HEK293 (cell line): Measurements from ENCODE around the gene ATP8B4.

ENCODE experiments used
- BCL6B ChIP-seq: fragments of 450-650 bp; formaldehyde crosslinking; IDR thresholded peaks from 2 replicates; pipeline ENCODE4 v1.5.1; 2017; ENCODE audit warnings: missing biosample characterization, missing genetic modification characterization
- GLI2 ChIP-seq: fragments of 450-650 bp; formaldehyde crosslinking; IDR thresholded peaks from 2 replicates; pipeline ENCODE4; 2017; ENCODE audit warnings: missing biosample characterization, missing genetic modification characterization, low read depth, borderline replicate concordance
- IKZF3 ChIP-seq: fragments of 450-650 bp; IDR thresholded peaks from 2 replicates; pipeline ENCODE4 v1.5.0; 2018; ENCODE audit warnings: missing biosample characterization, mild to moderate bottlenecking, missing genetic modification characterization, moderate library complexity
- KLF8 ChIP-seq: fragments of 450-650 bp; formaldehyde crosslinking; IDR thresholded peaks from 2 replicates; pipeline ENCODE4 v1.5.1; 2016; ENCODE audit warnings: missing biosample characterization, missing genetic modification characterization
- OSR2 ChIP-seq: fragments of 450-650 bp; formaldehyde crosslinking; IDR thresholded peaks from 2 replicates; pipeline ENCODE4 v1.5.1; 2016; ENCODE audit warnings: missing biosample characterization, missing genetic modification characterization
- TCF7L2 ChIP-seq: IDR thresholded peaks from 2 replicates; pipeline ENCODE4 v1.6.1; 2011; ENCODE audit warnings: low read depth, mild to moderate bottlenecking, inconsistent platforms, low read length, moderate library complexity, borderline replicate concordance
- ZBTB17 ChIP-seq: fragments of 450-650 bp; formaldehyde crosslinking; IDR thresholded peaks from 2 replicates; pipeline ENCODE4 v1.5.1; 2016; ENCODE audit warnings: missing biosample characterization, missing genetic modification characterization
- ZBTB7A ChIP-seq: fragments of 450-650 bp; formaldehyde crosslinking; IDR thresholded peaks from 2 replicates; pipeline ENCODE4 v1.5.1; 2016; ENCODE audit warnings: low read depth, missing biosample characterization, missing genetic modification characterization
- ZBTB8A ChIP-seq: fragments of 450-650 bp; formaldehyde crosslinking; IDR thresholded peaks from 2 replicates; pipeline ENCODE4 v1.5.1; 2016; ENCODE audit warnings: missing biosample characterization, missing genetic modification characterization
- ZFHX2 ChIP-seq: fragments of 450-650 bp; formaldehyde crosslinking; conservative IDR thresholded peaks from 2 replicates; pipeline ENCODE4 v1.5.1; 2016; ENCODE audit warnings: missing biosample characterization, missing genetic modification characterization
- ZNF138 ChIP-seq: fragments of 450-650 bp; formaldehyde crosslinking; IDR thresholded peaks from 2 replicates; pipeline ENCODE4 v1.5.1; 2016; ENCODE audit warnings: missing biosample characterization, missing genetic modification characterization, borderline replicate concordance
- ZNF19 ChIP-seq: fragments of 450-650 bp; formaldehyde crosslinking; IDR thresholded peaks from 2 replicates; pipeline ENCODE4; 2016; ENCODE audit warnings: missing biosample characterization, missing genetic modification characterization, low read depth
- ZNF2 ChIP-seq: fragments of 450-650 bp; formaldehyde crosslinking; IDR thresholded peaks from 2 replicates; pipeline ENCODE4 v1.5.1; 2016; ENCODE audit warnings: missing biosample characterization, missing genetic modification characterization
- ZNF221 ChIP-seq: fragments of 450-650 bp; formaldehyde crosslinking; IDR thresholded peaks from 2 replicates; pipeline ENCODE4 v1.5.1; 2017; ENCODE audit warnings: missing biosample characterization, missing genetic modification characterization, borderline replicate concordance
- ZNF311 ChIP-seq: fragments of 450-650 bp; formaldehyde crosslinking; IDR thresholded peaks from 2 replicates; pipeline ENCODE4 v1.5.1; 2017; ENCODE audit warnings: missing biosample characterization, missing genetic modification characterization, borderline replicate concordance
- ZNF335 ChIP-seq: fragments of 450-650 bp; formaldehyde crosslinking; conservative IDR thresholded peaks from 2 replicates; pipeline ENCODE4 v1.5.1; 2016; ENCODE audit warnings: missing biosample characterization, missing genetic modification characterization
- ZNF350 ChIP-seq: fragments of 450-650 bp; formaldehyde crosslinking; IDR thresholded peaks from 2 replicates; pipeline ENCODE4 v1.5.0; 2017; ENCODE audit warnings: missing biosample characterization, mild to moderate bottlenecking, missing genetic modification characterization
- ZNF37A ChIP-seq: fragments of 450-650 bp; IDR thresholded peaks from 2 replicates; pipeline ENCODE4 v1.5.1; 2018; ENCODE audit warnings: missing biosample characterization, missing genetic modification characterization
- ZNF449 ChIP-seq: fragments of 450-650 bp; formaldehyde crosslinking; IDR thresholded peaks from 2 replicates; pipeline ENCODE4 v1.5.1; 2017; ENCODE audit warnings: missing biosample characterization, mild to moderate bottlenecking, missing genetic modification characterization, moderate library complexity
- ZNF529 ChIP-seq: fragments of 450-650 bp; formaldehyde crosslinking; IDR thresholded peaks from 2 replicates; pipeline ENCODE4 v1.5.1; 2017; ENCODE audit warnings: missing genetic modification characterization, missing biosample characterization; ENCODE audit not compliant: insufficient replicate concordance
- ZNF596 ChIP-seq: fragments of 450-650 bp; IDR thresholded peaks from 2 replicates; pipeline ENCODE4 v1.5.0; 2018; ENCODE audit warnings: missing biosample characterization, mild to moderate bottlenecking, missing genetic modification characterization, moderate library complexity
- ZNF610 ChIP-seq: fragments of 450-650 bp; formaldehyde crosslinking; IDR thresholded peaks from 2 replicates; pipeline ENCODE4 v1.5.1; 2016; ENCODE audit warnings: missing biosample characterization, missing genetic modification characterization, borderline replicate concordance
- ZNF654 ChIP-seq: fragments of 450-650 bp; formaldehyde crosslinking; IDR thresholded peaks from 2 replicates; pipeline ENCODE4 v1.5.1; 2016; ENCODE audit warnings: low read depth, missing biosample characterization, missing genetic modification characterization
- ZNF768 ChIP-seq: fragments of 450-650 bp; formaldehyde crosslinking; IDR thresholded peaks from 2 replicates; pipeline ENCODE4 v1.5.1; 2018; ENCODE audit warnings: missing biosample characterization, mild to moderate bottlenecking, missing genetic modification characterization
- ZNF776 ChIP-seq: fragments of 450-650 bp; formaldehyde crosslinking; IDR thresholded peaks from 2 replicates; pipeline ENCODE4 v1.5.0; 2017; ENCODE audit warnings: missing biosample characterization, missing genetic modification characterization, borderline replicate concordance
- ZSCAN23 ChIP-seq: fragments of 450-650 bp; formaldehyde crosslinking; IDR thresholded peaks from 2 replicates; pipeline ENCODE4 v1.5.1; 2016; ENCODE audit warnings: missing biosample characterization, missing genetic modification characterization
- ZXDB ChIP-seq: fragments of 450-650 bp; formaldehyde crosslinking; IDR thresholded peaks from 2 replicates; pipeline ENCODE4 v1.5.1; 2016; ENCODE audit warnings: missing biosample characterization, missing genetic modification characterization
- TF ChIP-seq, protein P1 (sequence below): fragments of 450-650 bp; formaldehyde crosslinking; IDR thresholded peaks from 2 replicates; pipeline ENCODE4 v1.5.1; 2016; ENCODE audit warnings: missing biosample characterization, missing genetic modification characterization
- TF ChIP-seq, protein P2 (sequence below): fragments of 450-650 bp; formaldehyde crosslinking; IDR thresholded peaks from 2 replicates; pipeline ENCODE4 v1.5.1; 2016; ENCODE audit warnings: missing biosample characterization, missing genetic modification characterization
- TF ChIP-seq, protein P3 (sequence below): fragments of 450-650 bp; formaldehyde crosslinking; conservative IDR thresholded peaks from 2 replicates; pipeline ENCODE4 v1.5.1; 2016; ENCODE audit warnings: low read depth, missing biosample characterization, missing genetic modification characterization
- TF ChIP-seq, protein P4 (sequence below): fragments of 450-650 bp; formaldehyde crosslinking; IDR thresholded peaks from 2 replicates; pipeline ENCODE4 v1.5.1; 2016; ENCODE audit warnings: missing biosample characterization, missing genetic modification characterization

Gene ATP8B4

GRCh38 chr15:50145451-50145872, 26.4 kb upstream of the ATP8B4 start (continued):
- TF ChIP-seq, protein P1, sequence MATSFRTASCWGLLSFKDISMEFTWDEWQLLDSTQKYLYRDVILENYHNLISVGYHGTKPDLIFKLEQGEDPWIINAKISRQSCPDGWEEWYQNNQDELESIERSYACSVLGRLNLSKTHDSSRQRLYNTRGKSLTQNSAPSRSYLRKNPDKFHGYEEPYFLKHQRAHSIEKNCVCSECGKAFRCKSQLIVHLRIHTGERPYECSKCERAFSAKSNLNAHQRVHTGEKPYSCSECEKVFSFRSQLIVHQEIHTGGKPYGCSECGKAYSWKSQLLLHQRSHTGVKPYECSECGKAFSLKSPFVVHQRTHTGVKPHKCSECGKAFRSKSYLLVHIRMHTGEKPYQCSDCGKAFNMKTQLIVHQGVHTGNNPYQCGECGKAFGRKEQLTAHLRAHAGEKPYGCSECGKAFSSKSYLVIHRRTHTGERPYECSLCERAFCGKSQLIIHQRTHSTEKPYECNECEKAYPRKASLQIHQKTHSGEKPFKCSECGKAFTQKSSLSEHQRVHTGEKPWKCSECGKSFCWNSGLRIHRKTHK (tag by site-specific recombination): no peak
- TF ChIP-seq ZNF768 (tag by site-specific recombination) (no peak), ZXDB (tag by site-specific recombination) (no peak), IKZF3 (peak; percentile 50; the same call in 1 of the 2 replicates), ZNF350 (tag by site-specific recombination) (no peak), ZSCAN23 (tag by site-specific recombination) (no peak), ZBTB17 (tag by site-specific recombination) (no peak), ZNF596 (tag by site-specific recombination) (no peak), ZNF449 (no peak), ZFHX2 (tag by site-specific recombination) (no peak), ZNF221 (no peak), ZNF311 (tag by site-specific recombination) (no peak), ZNF610 (tag by site-specific recombination) (no peak), ZNF335 (tag by site-specific recombination) (peak; percentile 30; the same call in 1 of the 2 replicates), BCL6B (tag by site-specific recombination) (no peak), TCF7L2 (no peak), KLF8 (tag by site-specific recombination) (no peak), ZNF654 (tag by site-specific recombination) (peak; percentile 92), ZNF37A (tag by site-specific recombination) (no peak), ZNF2 (tag by site-specific recombination) (no peak), OSR2 (tag by site-specific recombination) (no peak), ZNF776 (tag by site-specific recombination) (no peak), ZNF138 (tag by site-specific recombination) (no peak), ZNF19 (tag by site-specific recombination) (no peak), ZBTB8A (tag by site-specific recombination) (no peak), ZNF529 (tag by site-specific recombination) (no peak), ZBTB7A (tag by site-specific recombination) (no peak), GLI2 (no peak)
- TF ChIP-seq, protein P2, sequence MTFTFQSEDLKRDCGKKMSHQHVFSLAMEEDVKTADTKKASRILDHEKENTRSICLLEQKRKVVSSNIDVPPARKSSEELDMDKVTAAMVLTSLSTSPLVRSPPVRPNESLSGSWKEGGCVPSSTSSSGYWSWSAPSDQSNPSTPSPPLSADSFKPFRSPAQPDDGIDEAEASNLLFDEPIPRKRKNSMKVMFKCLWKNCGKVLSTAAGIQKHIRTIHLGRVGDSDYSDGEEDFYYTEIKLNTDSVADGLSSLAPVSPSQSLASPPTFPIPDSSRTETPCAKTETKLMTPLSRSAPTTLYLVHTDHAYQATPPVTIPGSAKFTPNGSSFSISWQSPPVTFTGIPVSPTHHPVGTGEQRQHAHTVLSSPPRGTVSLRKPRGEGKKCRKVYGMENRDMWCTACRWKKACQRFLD (tag by site-specific recombination): no peak
- TF ChIP-seq, protein P3, sequence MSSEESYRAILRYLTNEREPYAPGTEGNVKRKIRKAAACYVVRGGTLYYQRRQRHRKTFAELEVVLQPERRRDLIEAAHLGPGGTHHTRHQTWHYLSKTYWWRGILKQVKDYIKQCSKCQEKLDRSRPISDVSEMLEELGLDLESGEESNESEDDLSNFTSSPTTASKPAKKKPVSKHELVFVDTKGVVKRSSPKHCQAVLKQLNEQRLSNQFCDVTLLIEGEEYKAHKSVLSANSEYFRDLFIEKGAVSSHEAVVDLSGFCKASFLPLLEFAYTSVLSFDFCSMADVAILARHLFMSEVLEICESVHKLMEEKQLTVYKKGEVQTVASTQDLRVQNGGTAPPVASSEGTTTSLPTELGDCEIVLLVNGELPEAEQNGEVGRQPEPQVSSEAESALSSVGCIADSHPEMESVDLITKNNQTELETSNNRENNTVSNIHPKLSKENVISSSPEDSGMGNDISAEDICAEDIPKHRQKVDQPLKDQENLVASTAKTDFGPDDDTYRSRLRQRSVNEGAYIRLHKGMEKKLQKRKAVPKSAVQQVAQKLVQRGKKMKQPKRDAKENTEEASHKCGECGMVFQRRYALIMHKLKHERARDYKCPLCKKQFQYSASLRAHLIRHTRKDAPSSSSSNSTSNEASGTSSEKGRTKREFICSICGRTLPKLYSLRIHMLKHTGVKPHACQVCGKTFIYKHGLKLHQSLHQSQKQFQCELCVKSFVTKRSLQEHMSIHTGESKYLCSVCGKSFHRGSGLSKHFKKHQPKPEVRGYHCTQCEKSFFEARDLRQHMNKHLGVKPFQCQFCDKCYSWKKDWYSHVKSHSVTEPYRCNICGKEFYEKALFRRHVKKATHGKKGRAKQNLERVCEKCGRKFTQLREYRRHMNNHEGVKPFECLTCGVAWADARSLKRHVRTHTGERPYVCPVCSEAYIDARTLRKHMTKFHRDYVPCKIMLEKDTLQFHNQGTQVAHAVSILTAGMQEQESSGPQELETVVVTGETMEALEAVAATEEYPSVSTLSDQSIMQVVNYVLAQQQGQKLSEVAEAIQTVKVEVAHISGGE (tag by site-specific recombination): no peak
- TF ChIP-seq, protein P4, sequence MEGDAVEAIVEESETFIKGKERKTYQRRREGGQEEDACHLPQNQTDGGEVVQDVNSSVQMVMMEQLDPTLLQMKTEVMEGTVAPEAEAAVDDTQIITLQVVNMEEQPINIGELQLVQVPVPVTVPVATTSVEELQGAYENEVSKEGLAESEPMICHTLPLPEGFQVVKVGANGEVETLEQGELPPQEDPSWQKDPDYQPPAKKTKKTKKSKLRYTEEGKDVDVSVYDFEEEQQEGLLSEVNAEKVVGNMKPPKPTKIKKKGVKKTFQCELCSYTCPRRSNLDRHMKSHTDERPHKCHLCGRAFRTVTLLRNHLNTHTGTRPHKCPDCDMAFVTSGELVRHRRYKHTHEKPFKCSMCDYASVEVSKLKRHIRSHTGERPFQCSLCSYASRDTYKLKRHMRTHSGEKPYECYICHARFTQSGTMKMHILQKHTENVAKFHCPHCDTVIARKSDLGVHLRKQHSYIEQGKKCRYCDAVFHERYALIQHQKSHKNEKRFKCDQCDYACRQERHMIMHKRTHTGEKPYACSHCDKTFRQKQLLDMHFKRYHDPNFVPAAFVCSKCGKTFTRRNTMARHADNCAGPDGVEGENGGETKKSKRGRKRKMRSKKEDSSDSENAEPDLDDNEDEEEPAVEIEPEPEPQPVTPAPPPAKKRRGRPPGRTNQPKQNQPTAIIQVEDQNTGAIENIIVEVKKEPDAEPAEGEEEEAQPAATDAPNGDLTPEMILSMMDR (tag by site-specific recombination): 0 out of 2 replicates have a peak, but pooled peaks have one; percentile 39
